Heart left ventricle (tissue), 13 donors: ENCODE data around the gene TMEM272.

ENCODE experiments used
- POLR2A ChIP-seq, 2 donors: fragments of 450-650 bp; IDR thresholded peaks; one replicate each; pipeline ENCODE4 v1.6.1; 2017; ENCODE audit warnings: antibody characterized with exemption in 2 of 2, mild to moderate bottlenecking in 2 of 2, moderate library complexity in 2 of 2
- TF ChIP-seq, protein P1 (sequence below), 12 donors: fragments of 200-600 bp; sonication (generic) in 4 of 12; IDR thresholded peaks; one replicate each; pipeline versions ENCODE4 v1.5.0 to v1.8.0; 2018 to 2022; ENCODE audit warnings: antibody characterized with exemption in 12 of 12, mild to moderate bottlenecking in 5 of 12
- donor health status: ischemic (EF 13 %, LVEDD 7.1; RV severe dilation, severe dysfunction).
- donor health status: DM: no; HTN: yes; CAD: no.
- donor health status: DM: no; HTN: no; CAD: no.
- donor health status: ischemic (EF 25% LVEDD 6.9; RV normal size, moderate dysfunction).
- donor health status: ischemic (EF 25% LVEDD 5.7; RV mildly dilated, moderate dysfunction).
- donor health status: ischemic (EF 35%, LVEDD 5.7; RV mildly dilated, moderate dysfunction).
- donor health status: nonischemic (EF 11% LVEDD 7.7; RV severe dilation, severe dysfunction).
- donor health status: DM: yes; HTN: yes; CAD: no.
- donor health status: PGD.
- donor health status: ischemic (EF 29% LVEDD 5.4; RV normal size, mild dysfunction).
- donor health status: nonischemic (EF 23%, LVEDD 6.1; RV moderate dilation, normal function).

DNA sequence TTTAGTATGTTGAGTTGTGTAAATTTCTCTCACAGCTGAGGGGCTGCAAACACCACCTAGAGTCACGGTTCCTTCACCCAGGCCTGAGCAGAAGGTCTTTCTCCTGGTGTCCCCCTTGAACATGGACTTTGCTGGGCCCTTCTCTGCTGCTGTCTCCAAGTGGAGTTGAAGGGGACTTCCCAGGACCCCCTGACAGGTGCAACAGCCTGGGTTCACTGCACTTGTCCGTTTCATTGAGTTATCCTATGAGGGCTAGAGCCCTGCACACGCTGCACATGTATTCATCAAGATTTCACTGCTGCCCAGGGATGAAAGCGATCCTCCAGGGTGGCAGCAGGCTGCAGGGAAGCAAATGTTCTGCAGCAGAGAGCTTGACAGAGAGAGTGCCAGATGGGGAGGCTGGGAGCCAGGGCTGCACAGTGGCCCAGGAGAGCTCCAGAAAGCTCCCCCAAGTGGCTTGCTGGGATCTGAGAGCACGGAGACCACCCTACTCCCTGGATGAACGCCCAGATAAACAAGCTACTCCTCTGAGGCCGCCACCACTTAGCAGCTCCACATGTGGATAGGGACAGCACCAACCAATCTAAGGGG, 10.3 kb downstream of the TMEM272 start:
- TF ChIP-seq, protein P1, sequence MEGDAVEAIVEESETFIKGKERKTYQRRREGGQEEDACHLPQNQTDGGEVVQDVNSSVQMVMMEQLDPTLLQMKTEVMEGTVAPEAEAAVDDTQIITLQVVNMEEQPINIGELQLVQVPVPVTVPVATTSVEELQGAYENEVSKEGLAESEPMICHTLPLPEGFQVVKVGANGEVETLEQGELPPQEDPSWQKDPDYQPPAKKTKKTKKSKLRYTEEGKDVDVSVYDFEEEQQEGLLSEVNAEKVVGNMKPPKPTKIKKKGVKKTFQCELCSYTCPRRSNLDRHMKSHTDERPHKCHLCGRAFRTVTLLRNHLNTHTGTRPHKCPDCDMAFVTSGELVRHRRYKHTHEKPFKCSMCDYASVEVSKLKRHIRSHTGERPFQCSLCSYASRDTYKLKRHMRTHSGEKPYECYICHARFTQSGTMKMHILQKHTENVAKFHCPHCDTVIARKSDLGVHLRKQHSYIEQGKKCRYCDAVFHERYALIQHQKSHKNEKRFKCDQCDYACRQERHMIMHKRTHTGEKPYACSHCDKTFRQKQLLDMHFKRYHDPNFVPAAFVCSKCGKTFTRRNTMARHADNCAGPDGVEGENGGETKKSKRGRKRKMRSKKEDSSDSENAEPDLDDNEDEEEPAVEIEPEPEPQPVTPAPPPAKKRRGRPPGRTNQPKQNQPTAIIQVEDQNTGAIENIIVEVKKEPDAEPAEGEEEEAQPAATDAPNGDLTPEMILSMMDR (IDR thresholded peaks at IDR 0.05) = no peak
- TF ChIP-seq POLR2A (IDR thresholded peaks at IDR 0.05) = no peak
